Cardiac muscle cell (in vitro differentiated cells and primary cell): Measurements from ENCODE around the gene CHRNE. TPM values are rescaled to one million over a fixed set of nuclear protein-coding genes. Genes with fewer than 3 reads are reported as not detected.

Experiments
- DNase-seq, 2 donors: peaks; one replicate each; pipeline versions ENCODE4 v3.0.0 to v3.0.0-alpha.2; 2010 to 2017; ENCODE audit warnings: low read depth in 1 of 2, low spot score in 1 of 2
- H3K27ac ChIP-seq: fragments of 200-600 bp; sonication (generic); 2 replicates; pipeline ENCODE4 v1.5.1; 2016
- H3K27me3 ChIP-seq: fragments of 200-600 bp; sonication (generic); 2 replicates; pipeline ENCODE4 v1.6.0; 2016; ENCODE audit warnings: control low read depth
- H3K36me3 ChIP-seq: fragments of 200-600 bp; sonication (generic); 2 replicates; pipeline ENCODE4 v1.5.1; 2016; ENCODE audit warnings: control low read depth
- H3K4me1 ChIP-seq: fragments of 200-600 bp; sonication (generic); 2 replicates; pipeline ENCODE4 v1.8.1; 2017; ENCODE audit warnings: low read depth, mild to moderate bottlenecking, mixed run types
- H3K4me3 ChIP-seq: fragments of 200-600 bp; sonication (generic); 2 replicates; pipeline ENCODE4 v1.5.1; 2016; ENCODE audit warnings: mild to moderate bottlenecking
- H3K9me3 ChIP-seq: fragments of 200-600 bp; sonication (generic); 2 replicates; pipeline ENCODE4 v1.5.1; 2017; ENCODE audit warnings: low read depth, mild to moderate bottlenecking, control low read depth
- CTCF ChIP-seq: IDR thresholded peaks from 2 replicates; pipeline ENCODE4 v1.5.1; 2012; ENCODE audit warnings: low read depth, mild to moderate bottlenecking, low read length
- polyA plus RNA-seq: library from polyadenylated mRNA; unstranded; fragments of >200 nt; fragmentation: Nextera tagmentation; extraction: Ambion mirVana; gene quantifications from 2 replicates; pipeline ENCODE4 v1.2.1, GENCODE V29; 2016
- total RNA-seq: library from RNA; depleted of rRNA; stranded (reverse); fragments of >200 nt; gene quantifications from 2 replicates; pipeline ENCODE4 v1.2.3, GENCODE V29; 2016

Gene CHRNE
- total and polyA plus RNA-seq, 2 experiments from 2014 or later: 1.1 to 1.5 TPM

GRCh38 chr17:4948931-4949320 is 46.0 kb upstream of the CHRNE start:
- H3K27me3 ChIP-seq: no peaks in the 10 kb centered on the region
- no peaks in the 10 kb centered on the region for H3K9me3 ChIP-seq
- TF ChIP-seq CTCF: no peak
- peak; percentile 92 to 95 for DNase-seq
- H3K36me3 ChIP-seq: peaks cover 29% of the 10 kb centered on the region
- peaks cover 41% of the 10 kb centered on the region for H3K4me1 ChIP-seq
- peak overlapping the region; percentile 94 for H3K27ac ChIP-seq
- peak overlapping the region; percentile 96 for H3K4me3 ChIP-seq

GRCh38 chr17:4948166-4948930 is 45.5 kb upstream of the CHRNE start, which contains the start of gene PFN1:
PFN1 (minus strand) TSS chr17:4948530; CDS start chr17:4948394, 136 bp downstream.
- Histone ChIP-seq H3K4me1 (peaks cover 35% of the 10 kb centered on the region), H3K27me3 (no peaks in the 10 kb centered on the region), H3K36me3 (peaks cover 26% of the 10 kb centered on the region), H3K9me3 (no peaks in the 10 kb centered on the region), H3K4me3 (peak within 1 kb of the TSS; percentile 96), H3K27ac (peak within 1 kb of the TSS; percentile 94)
- DNase-seq: peak; percentile 88 to 97
- TF ChIP-seq CTCF: no peak

DNA sequence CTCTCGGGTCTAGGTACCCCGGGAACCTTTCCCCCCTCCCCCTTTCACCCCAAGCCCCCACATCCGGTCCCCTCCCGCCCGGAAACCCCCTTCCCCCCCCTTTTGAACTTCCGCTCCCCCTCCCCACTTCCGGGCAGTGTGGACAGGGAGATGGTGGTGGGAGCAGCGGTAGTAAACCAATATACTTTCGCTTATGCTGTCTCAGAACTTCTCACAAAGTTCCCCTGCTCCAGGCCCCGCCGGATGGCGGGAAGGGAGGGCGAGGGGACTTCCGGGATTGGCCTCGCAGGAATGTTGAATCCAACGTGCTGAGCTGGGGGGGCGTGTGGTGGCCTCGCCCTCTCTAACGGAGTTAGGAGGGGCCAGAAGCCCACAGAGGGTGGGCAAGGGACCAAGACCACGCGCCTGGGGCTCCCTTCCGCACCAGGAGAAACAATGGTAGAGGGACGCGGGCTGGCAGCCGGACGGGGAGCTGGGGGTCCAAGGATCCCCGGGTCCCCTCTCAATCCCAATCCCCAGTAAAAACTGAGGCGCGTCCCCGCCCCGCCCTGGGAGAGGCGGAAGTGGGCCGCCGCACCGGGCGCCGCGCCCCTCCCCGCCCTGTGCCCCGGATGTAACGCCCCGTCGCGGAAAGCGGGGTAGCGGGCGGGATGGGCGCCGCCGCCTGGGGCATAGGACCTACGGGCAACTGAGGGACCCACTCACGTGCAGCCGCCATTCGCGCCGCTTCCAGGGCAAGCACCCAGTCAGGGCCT is 44.7 kb upstream of the CHRNE start:
- H3K27ac ChIP-seq: peak overlapping the region; percentile 94
- peak; percentile 60 to 62 for DNase-seq

DNA sequence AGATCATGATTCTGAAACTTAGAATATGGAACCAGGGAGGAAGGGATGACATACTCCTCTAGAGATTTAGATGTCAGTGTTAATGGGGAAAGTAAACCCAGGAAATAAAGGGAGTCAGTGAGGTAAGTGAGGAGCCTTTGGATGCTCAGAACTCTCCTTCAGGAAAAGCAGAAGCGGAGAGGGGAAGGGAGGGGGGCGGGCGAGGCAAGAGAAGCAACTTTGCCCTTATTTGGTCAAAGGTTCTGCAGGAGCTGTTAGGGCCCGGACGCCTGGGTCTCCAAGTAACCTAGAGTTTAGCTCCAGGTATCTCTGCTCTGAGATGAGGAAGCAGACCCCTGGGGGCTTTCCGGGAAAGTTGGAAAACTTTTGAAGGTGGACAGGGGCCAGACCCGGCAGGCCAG is 44.1 kb upstream of the CHRNE start:
- peak overlapping the region; percentile 96 for H3K4me3 ChIP-seq
- peak overlapping the region; percentile 94 for H3K27ac ChIP-seq
- H3K36me3 ChIP-seq: peaks cover 32% of the 10 kb centered on the region
- peak in 1 of 2 donors; percentile 60 for DNase-seq
- no peak for TF ChIP-seq CTCF
- H3K9me3 ChIP-seq: no peaks in the 10 kb centered on the region
- peaks cover 22% of the 10 kb centered on the region for H3K4me1 ChIP-seq
- no peaks in the 10 kb centered on the region for H3K27me3 ChIP-seq

More for the DNA sequence above, 44.7 kb upstream of the CHRNE start:
- Histone ChIP-seq H3K36me3 (peaks cover 28% of the 10 kb centered on the region), H3K27me3 (no peaks in the 10 kb centered on the region), H3K4me3 (peak overlapping the region; percentile 96), H3K4me1 (peaks cover 27% of the 10 kb centered on the region), H3K9me3 (no peaks in the 10 kb centered on the region)
- TF ChIP-seq CTCF: no peak

DNA sequence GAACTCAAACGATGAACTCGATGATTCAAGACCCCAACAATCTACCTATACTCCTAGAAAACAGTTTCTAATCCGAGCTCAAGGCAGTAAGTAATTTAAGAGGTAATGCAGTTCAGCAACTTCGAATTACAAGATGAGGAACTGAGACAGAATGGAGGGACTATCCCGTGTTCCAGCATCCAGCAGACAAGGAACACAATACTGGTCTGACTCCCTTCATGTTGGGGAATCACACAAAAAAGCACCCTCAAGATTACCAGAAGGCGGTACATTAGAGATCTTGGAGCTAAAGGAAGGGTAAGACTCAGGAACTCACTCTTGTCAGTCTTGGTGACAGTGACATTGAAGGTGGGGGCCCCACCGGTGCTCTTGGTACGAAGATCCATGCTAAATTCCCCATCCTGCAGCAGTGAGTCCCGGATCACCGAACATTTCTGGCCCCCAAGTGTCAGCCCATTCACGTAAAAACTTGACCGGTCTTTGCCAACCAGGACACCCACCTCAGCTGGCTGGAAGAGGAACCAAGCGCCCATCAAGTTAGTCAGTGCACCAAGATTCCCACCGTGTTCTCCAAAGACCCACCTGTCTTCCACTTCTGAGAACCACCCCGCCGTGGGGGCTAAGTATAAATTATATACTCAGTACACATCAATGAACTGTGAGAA is 43.5 kb upstream of the CHRNE start:
- peak overlapping the region; percentile 94 for H3K27ac ChIP-seq
- no peak for TF ChIP-seq CTCF
- H3K9me3 ChIP-seq: no peaks in the 10 kb centered on the region
- H3K4me3 ChIP-seq: peak overlapping the region; percentile 96
- peaks cover 32% of the 10 kb centered on the region for H3K36me3 ChIP-seq
- H3K4me1 ChIP-seq: peaks cover 19% of the 10 kb centered on the region
- H3K27me3 ChIP-seq: no peaks in the 10 kb centered on the region
- no peak for DNase-seq
